Heart left ventricle (tissue), 13 donors: ENCODE results near the gene MCL1.

Experiments
- CTCF ChIP-seq, 12 donors: fragments of 200-600 bp; sonication (generic) in 4 of 12; IDR thresholded peaks; one replicate each; pipeline versions ENCODE4 v1.5.0 to v1.8.0; 2018 to 2022; ENCODE audit warnings: antibody characterized with exemption in 12 of 12, mild to moderate bottlenecking in 5 of 12
- POLR2A ChIP-seq, 2 donors: fragments of 450-650 bp; IDR thresholded peaks; one replicate each; pipeline ENCODE4 v1.6.1; 2017; ENCODE audit warnings: antibody characterized with exemption in 2 of 2, mild to moderate bottlenecking in 2 of 2, moderate library complexity in 2 of 2
- donor health status: ischemic (EF 13 %, LVEDD 7.1; RV severe dilation, severe dysfunction).
- donor health status: DM: no; HTN: yes; CAD: no.
- donor health status: DM: no; HTN: no; CAD: no.
- donor health status: ischemic (EF 25% LVEDD 6.9; RV normal size, moderate dysfunction).
- donor health status: ischemic (EF 25% LVEDD 5.7; RV mildly dilated, moderate dysfunction).
- donor health status: ischemic (EF 35%, LVEDD 5.7; RV mildly dilated, moderate dysfunction).
- donor health status: nonischemic (EF 11% LVEDD 7.7; RV severe dilation, severe dysfunction).
- donor health status: DM: yes; HTN: yes; CAD: no.
- donor health status: PGD.
- donor health status: ischemic (EF 29% LVEDD 5.4; RV normal size, mild dysfunction).
- donor health status: nonischemic (EF 23%, LVEDD 6.1; RV moderate dilation, normal function).

GRCh38 chr1:150622303-150622975 is 43.0 kb upstream of the MCL1 start:
- peak in 4 of 12 donors; percentile 6 to 32 (median 24) for TF ChIP-seq CTCF (IDR thresholded peaks at IDR 0.05)
- TF ChIP-seq POLR2A (IDR thresholded peaks at IDR 0.05), result no peak
